ENCODE data around the gene ZNF300.
"Not testable (repeated sequence)": the region's sequence is repeated elsewhere in the genome, so short reads cannot be mapped to it uniquely, and the experiment has no call there.

The ZNF300 gene

DNA sequence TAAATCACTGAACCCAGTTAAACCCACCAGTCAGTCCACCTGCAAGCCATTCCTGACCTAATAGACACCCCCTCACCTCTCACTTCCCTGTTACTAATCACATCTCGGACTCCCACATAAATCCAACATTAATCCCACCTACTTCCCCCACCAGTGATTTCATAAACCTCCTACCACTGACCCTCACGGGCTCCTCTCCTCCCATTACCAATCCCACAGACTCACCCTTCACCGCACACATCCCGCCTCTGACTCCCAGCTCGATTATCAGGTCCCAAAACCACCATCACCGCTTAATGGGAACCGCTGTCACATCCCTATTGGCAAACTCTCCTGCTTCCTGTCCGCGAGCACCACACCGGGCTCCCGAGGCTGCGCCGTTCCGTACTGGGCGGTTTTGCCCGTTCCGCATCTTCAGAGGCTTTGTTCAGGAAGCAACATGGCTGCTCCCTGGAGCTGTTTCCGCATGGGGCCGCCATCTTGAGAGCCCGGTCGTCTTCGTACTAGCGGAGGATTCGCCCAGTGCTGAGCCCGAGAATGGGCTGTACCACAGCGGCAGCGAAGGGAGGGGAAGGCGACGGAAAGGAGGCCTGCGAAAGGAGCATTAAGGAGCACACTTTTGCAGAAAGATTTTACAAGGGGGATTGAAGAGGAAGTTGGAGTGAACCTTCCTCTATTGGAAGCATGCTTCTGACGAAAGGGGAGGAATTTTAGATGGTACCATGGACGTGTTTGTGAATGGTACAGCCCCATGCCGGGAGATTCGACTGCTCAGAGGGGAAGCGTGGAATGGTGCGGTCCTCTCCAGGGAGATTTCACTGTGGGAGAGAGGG is at the start of gene ZNF300:
Gene ZNF300, minus strand, starts transcription at position 502 of the 833 bp plus-strand sequence. CDS start 1,825 bp downstream, outside the sequence.
- DNase-seq = peak; percentile 89 to 95 (median 90)

DNA sequence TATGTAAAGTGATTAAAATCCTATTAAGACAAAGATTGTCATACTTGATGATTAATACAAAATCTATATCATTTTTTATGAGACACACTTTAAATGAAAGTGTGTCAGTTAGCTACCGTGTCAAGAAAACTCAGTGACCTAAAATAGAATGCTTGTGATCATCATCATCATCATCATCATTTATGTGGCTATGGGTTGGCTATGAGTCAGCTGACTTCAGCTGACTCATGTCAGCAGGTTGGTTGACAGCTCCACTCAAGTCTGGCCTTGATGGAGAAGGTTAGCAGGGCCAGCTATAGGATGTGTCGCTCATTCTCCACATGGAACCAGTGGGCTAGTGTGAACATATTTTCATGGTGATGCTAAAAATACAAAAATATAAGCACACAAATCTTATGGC is 43.8 kb upstream of the ZNF300 start:
- DNase-seq = no peak

DNA sequence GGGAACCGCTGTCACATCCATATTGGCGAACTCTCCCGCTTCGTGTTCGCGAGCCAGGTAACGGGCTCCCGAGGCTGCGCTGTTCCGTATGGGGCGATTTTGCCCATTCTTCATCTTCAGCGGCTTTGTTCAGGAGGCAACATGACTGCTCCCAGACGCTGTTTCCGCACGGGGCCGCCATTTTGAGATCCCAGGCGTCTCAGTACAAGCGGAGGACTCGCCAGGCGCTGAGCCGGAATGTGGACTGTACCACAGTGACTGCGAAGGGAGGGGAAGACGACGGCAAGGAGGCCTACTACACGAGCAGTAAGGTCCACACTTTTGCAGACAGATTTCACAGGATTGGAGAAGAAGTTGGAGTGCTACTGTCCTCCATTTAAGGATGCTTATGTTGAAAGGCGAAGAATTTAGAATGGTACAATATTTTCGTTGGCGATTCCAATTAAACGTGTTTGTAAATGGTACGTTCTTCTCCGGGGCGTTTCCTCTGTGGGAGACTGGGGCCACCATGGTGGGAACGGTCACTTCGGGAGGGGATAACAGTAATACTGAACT is 41.6 kb upstream of the ZNF300 start:
- DNase-seq = no peak

DNA sequence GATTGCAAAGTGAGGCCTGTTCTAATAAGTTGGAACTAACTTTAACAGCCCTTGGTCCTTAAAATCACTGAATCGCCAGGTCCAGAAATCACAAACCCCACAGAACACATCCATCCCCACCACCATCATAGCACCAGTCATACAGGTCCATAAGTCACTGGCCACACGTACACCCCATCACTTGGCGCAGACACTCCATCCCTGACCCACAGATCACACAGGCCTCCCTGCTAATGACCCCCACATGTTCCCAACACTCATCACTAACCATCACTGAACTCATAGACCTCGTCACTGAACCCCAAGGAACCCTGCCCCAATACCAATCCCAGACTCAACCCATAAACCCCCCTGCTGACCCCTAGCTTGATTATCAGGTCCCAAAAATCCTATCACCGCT is 41.2 kb upstream of the ZNF300 start:
- no peak for DNase-seq

DNA sequence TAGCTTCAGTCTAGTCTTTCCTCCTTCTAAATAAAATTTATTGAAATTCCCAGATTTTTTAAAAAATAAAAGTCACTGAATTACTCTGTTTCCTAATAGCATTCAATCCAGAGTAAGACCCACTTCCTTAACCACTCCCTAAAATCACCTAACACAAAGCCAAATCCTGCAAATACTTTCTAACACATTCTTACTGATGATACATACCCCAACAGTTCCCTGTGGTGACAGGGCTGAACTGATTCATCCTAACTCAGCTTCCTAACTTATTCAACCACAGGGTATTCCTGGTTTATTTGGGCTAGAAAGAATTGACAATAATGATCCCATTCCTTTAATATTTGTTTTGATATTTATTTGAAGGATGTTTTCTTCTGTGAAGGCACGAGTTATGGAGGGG is 40.7 kb upstream of the ZNF300 start:
- no peak for DNase-seq

DNA sequence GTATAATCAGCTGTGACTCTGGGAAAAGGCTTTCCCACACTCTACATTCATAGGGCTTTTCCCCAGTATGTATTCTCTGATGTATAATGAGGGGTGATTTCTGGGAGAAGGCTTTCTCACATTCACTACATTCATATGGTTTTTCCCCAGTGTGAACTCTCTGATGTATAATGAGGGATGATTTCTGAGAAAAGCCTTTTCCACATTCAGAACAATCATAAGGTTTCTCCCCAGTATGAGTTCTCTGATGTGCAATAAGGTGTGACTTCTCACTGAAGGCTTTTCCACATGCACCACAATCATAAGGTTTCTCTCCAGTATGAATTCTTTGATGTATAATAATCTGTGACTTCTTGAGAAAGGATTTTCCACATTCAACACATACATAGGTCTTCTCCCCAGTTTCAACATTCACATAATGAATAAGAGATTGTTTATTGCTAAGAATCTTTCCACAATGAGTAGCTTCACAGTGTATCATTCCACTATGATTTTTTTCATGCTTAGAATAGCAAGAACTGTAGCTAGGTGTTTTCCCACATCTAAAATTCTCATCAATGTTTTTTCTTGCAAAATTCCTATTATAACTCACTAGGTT is 26.7 kb upstream of the ZNF300 start:
- DNase-seq = no peak

DNA sequence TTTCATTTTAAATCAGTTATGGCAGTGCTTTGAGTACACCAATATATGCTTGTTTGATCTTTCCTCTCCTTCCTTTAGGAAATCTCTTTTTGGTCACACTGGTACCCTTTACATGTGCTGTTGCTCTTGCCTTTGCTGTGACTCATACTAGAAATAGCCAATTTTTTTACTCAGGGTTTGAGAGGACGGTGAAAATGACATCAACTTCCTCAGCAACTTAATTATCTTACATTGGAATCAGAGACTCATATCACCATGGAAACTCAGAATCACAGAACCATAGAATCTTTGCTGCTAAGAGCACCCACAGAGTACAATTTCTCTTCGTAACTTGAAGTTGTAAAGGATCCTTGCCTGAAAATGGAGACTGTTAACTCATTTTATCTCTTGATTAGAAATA is 13.8 kb upstream of the ZNF300 start:
- no peak for DNase-seq

DNA sequence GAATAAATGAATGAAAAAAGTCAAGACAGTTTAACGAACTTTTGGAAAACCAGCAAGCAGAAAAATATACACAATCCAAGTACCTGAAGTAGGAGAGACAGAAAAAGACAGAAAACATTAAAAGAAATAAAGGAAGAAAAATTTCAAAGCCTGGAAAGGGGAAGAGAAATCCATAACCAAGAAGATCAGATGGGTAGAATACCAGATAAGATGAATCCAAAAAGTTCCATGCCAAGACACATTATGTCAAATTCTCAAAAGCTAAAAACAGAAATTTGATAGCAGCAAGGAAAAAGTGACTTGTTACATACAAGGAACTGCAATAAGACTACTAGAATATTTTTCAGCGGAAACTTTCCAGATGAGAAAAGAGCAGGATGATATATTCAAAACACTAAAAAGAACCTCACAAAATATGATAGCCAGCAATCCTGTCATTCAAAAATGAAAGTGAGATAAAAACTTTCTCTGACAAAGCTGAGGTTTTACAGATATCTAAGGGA is 7.6 kb upstream of the ZNF300 start:
- DNase-seq = no peak

DNA sequence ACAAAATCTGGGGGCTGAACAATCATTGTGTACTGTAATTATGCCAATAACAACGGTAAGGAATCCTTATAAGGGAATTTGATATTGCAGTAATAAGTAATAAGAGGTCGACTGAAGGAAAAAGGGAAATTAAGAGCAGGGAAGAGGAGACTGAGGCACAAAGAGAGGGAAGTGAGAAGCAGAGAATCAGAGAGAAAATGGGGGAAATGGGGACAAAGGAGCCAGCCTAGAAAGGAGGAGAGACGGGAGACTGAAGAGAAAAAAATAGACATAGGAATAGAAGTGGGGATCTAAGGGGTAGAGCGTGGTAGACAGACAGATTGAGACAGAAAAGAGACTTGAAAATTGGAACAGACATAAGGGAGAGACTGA is 518 bp upstream of the ZNF300 start:
- no peak for DNase-seq

DNA sequence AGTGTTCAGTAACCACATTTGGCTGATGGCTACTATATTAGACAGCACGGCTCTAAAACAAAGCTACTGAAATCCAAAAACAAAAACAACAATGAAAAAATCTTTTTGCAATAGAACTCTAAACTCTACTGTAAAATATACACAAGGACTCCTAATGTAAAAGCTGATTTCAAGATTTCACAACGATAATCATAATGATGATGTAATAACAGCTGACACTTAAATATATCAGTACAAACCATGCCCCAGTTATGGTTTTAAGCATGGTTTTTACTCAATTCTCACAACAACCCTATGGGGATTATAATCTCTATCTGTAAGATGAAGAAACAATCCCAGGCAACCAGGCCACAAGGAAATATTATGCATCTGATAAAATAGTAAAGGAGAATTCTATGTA is 3.3 kb downstream of the ZNF300 start:
- DNase-seq = no peak

DNA sequence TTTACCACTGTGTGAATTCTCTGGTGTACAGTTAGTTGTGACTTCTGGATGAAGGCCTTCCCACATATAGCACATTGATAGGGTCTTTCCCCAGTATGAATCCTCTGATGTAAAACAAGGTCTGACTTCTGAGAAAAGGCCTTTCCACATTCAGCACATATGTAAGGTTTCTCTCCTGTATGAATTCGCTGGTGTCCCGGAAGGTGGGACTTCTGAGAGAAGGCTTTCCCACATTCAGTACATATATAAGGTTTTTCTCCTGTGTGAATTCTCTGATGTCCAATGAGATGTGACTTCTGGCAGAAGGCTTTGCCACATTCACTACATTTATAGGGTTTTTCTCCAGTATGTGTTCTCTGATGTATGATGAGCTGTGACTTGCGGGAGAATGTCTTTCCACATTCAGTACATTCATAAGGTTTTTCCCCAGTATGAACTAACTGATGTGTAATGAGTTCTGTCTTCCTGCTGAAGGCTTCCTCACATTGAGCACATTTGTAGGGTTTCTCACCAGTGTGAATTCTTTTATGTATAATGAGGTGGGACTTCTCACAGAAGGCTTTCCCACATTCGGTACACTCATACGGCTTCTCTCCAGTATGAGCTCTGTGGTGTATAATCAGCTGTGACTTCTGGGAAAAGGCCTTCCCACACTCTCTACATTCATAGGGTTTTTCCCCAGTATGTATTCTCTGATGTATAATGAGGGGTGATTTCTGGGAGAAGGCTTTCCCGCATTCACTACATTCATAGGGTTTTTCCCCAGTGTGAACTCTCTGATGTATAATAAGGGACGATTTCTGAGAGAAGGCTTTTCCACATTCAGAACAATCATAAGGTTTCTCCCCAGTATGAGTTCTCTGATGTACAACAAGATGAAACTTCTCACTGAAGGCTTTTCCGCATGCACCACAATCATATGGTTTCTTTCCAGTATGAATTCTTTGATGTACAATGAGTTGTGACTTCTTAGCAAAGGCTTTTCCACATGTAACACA is 9.1 kb downstream of the ZNF300 start:
- peak in 1 of 3 experiments; percentile 0 for DNase-seq

DNA sequence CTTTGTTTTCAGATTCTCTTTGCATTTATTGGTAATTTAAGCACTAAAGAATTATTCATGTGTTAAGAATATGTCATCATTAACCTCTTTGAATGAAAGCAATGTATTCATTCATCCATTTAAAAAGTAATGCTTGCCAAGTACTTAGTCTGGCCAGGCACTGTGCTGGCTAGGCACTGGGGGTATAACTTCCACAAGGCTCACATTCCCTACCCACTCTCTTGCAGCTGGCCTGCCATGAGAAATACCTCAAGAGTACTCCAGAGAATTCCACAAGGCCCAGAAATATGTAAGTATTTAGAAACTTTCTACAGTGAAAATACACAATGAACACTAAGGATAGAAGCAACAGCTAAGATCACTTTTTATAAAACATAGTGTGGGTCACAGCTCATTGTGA is 25.4 kb downstream of the ZNF300 start:
- no peak for DNase-seq

DNA sequence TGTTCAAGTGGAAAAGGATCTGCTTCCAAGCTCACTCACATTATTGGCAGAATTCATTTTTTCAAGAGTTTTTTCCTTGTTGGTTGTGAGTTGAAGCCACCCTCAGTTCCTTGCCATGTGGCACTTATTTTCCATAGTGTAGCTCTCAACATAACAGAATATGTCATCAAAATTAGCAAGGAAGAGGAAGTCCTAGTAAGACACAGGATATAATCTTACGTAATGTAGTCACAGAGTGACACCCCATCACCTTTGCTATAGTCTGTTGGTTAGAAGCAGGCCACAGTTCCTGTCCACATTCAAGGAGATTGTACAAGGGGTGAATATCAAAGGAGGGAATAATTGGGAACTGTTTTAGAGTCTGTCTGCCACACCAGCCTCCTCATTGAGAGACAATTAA is 42.7 kb downstream of the ZNF300 start:
- no peak for DNase-seq

DNA sequence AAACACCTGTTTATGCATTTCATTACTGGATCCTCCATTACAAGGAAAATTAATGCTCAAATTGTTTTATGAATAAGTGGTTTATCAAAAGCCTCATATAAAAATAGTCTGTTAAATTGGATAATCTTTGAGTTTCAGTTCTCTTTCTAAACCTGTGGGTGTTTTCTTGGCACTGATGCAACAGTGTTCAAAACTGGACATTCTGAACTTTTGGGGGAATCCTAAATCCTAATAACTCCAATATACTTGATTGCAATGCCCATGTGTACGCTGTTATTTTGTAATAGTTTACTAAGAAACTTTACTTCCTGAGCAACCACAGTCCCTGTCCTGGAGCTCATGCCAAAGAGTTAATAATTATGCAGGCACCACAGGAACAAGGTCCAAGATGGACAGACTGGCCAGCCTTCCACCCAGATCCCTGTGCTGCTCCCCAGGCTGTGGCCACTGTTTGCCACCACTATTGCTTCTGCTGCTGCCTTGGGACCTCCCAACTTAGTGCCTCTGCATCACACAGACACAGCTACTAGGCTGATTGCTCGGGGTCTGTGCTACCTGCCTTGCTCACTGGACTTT is 44.4 kb downstream of the ZNF300 start:
- DNase-seq = no peak

DNA sequence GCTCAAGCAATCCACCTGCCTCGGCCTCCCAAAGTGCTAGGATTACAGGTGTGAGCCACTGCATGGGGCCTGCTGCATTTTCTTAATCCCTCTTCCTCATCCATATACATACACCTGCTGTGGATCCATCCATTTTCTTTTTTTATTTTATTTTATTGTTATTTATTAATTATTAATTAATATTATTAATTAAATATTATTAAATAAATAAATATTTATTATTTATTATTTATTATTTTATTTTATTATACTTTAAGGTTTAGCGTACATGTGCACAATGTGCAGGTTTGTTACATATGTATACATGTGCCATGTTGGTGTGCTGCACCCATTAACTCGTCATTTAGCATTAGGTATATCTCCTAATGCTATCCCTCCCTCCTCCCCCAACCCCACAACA is 48.1 kb downstream of the ZNF300 start:
- not testable (repeated sequence) for DNase-seq

DNA sequence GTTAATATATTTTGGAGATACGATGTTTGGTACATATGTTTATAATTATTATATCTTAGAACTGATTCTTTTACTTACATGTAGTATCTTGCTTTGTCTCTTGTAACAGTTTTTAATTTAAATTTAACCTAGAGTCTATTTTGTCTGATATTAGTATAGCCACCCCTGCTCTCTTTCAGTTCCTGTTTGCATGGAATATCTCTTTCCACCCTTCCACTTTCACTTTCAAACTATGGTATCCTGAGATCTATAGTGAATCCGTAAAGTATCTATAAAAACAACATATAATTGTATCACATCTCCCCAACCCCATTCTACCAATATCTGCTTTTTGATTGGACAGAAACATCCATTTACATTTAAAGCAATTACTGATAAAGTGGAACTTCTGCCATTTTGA is 51.2 kb downstream of the ZNF300 start:
- no peak for DNase-seq

DNA sequence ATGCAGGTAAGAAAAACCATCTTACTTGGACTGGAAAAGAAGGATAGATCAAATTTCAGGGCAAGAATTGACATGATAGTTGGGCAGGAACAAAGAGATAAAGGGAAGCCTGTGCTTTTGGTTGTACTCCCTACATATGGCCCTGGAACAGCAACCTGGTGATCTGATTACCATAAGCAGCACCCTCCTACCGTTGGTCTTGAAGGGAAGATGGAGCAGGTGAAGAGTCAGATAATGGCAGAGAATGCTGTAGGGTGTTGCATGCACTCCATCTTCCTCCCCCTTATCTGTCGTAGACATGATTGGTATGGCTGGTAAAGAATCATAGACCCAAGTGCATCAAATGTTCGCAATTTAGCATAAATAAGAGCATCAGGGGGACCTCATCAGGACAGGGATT is 53.7 kb downstream of the ZNF300 start:
- DNase-seq = no peak

DNA sequence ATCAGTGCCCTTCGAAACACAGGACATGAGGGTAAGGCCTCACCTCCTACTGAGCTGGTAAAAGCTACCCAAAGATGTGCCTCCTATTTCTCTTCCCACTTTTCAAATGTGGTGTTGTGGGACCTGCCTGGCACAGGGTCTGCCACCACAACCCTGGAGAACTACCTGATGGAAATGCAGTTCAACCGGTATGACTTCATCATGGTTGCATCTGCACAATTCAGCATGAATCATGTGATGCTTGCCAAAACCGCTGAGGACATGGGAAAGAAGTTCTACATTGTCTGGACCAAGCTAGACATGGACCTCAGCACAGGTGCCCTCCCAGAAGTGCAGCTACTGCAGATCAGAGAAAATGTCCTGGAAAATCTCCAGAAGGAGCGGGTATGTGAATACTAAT is 56.5 kb downstream of the ZNF300 start:
- DNase-seq = no peak

DNA sequence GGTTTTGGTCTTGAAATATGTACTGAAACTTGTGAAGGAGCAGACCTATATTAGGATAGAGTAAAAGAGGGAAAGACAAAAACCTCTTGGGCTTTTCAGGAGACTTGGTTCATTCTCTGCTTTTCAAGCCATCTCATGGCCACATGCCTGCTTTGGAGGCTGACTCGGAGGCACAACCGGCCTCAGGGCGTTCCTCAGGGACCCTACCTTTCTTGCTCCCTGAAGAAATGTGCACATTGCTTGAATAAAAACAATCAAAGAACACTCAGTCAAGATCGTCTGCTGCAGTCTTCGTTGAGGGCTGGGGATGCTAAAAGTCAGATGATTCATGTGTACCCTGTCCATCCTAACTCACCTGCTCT is 57.5 kb downstream of the ZNF300 start:
- DNase-seq = no peak

DNA sequence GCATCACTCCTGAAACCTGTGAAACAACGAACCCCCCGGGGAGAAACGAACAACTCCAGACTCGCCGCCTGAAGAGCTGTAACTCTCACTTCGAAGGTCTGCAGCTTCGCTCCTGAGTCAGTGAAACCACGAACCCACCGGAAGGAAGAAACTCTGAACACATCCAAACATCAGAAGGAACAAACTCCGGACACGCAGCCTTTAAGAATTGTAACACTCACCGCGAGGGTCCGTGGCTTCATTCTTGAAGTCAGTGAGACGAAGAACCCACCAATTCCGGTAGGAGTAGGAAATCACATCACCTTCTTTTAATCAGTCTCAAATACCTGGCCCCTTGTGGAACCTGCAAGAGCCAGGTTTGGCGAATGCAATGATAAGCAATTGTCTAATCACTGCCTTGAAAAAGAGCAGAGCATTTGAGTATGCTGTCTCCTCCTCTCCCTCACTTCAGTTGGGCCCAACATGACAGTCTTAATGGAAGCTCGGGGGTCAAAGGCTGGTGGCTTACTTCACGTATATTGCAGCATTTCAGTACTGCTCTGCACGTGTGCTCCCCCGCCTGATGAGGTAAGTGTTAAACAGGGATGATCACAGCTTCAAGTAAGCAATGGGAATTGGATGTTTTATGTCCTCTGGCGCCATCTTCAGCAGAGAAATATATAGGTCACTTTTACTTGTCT is 58.0 kb downstream of the ZNF300 start:
- peak; percentile 51 to 86 (median 52) for DNase-seq

DNA sequence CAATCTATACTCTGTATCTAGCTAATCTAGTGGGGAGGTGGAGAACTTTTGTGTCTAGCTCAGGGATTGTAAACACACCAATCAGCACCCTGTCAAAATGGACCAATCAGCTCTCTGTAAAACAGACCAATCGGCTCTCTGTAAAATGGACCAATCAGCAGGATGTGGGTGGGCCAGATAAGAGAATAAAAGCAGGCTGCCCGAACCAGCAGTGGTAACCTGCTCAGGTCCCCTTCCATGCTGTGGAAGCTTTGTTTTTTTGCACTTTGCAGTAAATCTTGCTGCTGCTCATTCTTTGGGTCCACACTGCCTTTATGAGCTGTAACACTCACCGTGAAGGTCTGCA is 58.5 kb downstream of the ZNF300 start, which contains the start of gene IRGM:
Gene IRGM, plus strand, starts transcription at position 214 of the 346 bp plus-strand sequence. CDS start 1,603 bp downstream, outside the sequence.
- not testable (repeated sequence) for DNase-seq
